Progenitor cell of endocrine pancreas (in vitro differentiated cells): ENCODE measurements around the gene AOPEP. TPM values are rescaled to one million over a fixed set of nuclear protein-coding genes. Genes with fewer than 3 reads are reported as not detected.

Experiments used
- DNase-seq: peaks from one replicate; pipeline ENCODE4 v3.0.0; 2021; ENCODE audit warnings: low spot score; ENCODE audit not compliant: unreplicated experiment
- H3K27ac Mint-ChIP-seq: 2 replicates; pipeline ENCODE4 v1.8.0; 2021; ENCODE audit warnings: mild to moderate bottlenecking, moderate library complexity, mixed read lengths
- H3K27me3 Mint-ChIP-seq: 2 replicates; pipeline ENCODE4 v1.8.0; 2021; ENCODE audit warnings: mixed read lengths
- H3K36me3 Mint-ChIP-seq: 2 replicates; pipeline ENCODE4 v1.8.0; 2022; ENCODE audit warnings: mixed read lengths; ENCODE audit not compliant: insufficient read depth
- H3K4me1 Mint-ChIP-seq: 2 replicates; pipeline ENCODE4 v1.8.0; 2021; ENCODE audit warnings: low read depth, mixed read lengths
- H3K4me3 Mint-ChIP-seq: 2 replicates; pipeline ENCODE4 v1.8.0; 2021; ENCODE audit warnings: low read depth, mild to moderate bottlenecking, moderate library complexity, mixed read lengths
- H3K9me3 Mint-ChIP-seq: 2 replicates; pipeline ENCODE4 v1.8.0; 2021; ENCODE audit warnings: low read depth, mixed read lengths
- total RNA-seq: library from RNA; stranded (reverse); gene quantifications from 2 replicates; pipeline ENCODE4 v1.2.1, GENCODE V29; 2021
- TF ChIP-seq, protein P1 (sequence below): fragments of 200-600 bp; sonication (generic); IDR thresholded peaks from one replicate; pipeline ENCODE4 v1.5.0; 2021; ENCODE audit warnings: antibody characterized with exemption, mild to moderate bottlenecking; ENCODE audit not compliant: unreplicated experiment

The AOPEP gene
- total RNA-seq, 1 donor from 2014 or later: 58.2 TPM

- no peak overlapping the region for H3K4me3 Mint-ChIP-seq
- DNase-seq: no peak
- H3K4me1 Mint-ChIP-seq: peaks cover 9% of the 10 kb centered on the region
- H3K36me3 Mint-ChIP-seq: no peaks in the 10 kb centered on the region
- TF ChIP-seq, protein P1, sequence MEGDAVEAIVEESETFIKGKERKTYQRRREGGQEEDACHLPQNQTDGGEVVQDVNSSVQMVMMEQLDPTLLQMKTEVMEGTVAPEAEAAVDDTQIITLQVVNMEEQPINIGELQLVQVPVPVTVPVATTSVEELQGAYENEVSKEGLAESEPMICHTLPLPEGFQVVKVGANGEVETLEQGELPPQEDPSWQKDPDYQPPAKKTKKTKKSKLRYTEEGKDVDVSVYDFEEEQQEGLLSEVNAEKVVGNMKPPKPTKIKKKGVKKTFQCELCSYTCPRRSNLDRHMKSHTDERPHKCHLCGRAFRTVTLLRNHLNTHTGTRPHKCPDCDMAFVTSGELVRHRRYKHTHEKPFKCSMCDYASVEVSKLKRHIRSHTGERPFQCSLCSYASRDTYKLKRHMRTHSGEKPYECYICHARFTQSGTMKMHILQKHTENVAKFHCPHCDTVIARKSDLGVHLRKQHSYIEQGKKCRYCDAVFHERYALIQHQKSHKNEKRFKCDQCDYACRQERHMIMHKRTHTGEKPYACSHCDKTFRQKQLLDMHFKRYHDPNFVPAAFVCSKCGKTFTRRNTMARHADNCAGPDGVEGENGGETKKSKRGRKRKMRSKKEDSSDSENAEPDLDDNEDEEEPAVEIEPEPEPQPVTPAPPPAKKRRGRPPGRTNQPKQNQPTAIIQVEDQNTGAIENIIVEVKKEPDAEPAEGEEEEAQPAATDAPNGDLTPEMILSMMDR: no peak
- H3K9me3 Mint-ChIP-seq: no peaks in the 10 kb centered on the region
- H3K27me3 Mint-ChIP-seq: peaks cover 4% of the 10 kb centered on the region
- H3K27ac Mint-ChIP-seq: no peak overlapping the region
Observed at GRCh38 chr9:94700445-94700844, 26.1 kb upstream of the AOPEP start.

DNA sequence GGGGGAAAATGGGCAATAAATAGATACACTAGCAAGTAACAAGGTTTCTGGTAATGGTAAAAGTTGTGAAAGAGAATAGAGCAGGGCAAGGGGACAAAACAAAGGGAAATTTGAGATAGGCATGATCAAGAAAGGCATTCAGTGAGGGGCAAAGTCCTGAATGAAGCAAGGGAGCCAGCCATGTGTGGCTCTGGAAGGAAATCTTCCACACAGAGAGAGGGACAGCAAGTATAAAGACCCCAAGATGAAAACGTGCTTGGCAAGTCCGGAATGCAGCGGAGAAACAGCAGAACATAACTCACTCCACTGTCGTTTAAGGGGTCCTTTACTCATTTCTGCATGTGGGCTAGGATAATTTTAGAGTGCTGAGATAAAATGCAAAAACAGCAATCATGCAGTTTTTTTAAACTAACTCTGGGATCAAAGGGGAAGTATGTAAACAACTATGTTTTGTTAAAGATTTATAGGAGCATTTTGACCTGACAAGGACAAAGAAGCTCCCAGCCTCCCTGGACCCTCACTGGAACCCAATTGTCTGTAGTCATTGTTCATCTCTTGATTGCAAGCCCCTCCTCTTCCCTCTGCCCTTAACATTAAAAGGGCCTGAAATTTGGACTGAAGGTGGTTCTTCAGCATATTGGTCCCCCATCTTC lies 22.9 kb upstream of the AOPEP start:
- H3K9me3 Mint-ChIP-seq: no peaks in the 10 kb centered on the region

DNA sequence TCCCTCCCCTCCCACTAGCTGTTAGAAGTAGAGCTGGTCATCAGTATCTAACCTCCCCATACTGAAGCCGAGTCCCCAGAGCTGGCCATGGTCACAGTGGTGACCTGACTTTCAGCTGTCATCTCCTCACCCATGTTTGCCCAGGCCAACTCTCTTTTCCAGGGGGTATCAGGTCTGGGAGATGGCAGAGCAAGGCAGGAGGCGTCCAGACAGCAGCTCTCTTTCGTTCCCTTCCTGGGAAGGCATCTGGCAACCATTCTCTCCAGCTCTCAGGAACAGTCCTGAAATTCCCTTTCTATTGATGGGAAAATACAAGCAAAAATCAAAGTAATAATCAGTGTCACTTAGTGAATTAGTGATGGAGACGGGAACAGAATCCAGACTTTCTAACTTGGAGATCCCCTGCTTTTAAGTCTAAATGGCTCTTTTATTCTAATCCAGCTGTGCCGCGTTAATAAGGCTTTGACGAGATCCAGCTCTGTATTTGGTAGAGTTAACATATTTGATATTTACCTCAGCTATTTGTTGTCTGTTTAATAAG lies 21.3 kb upstream of the AOPEP start:
- DNase-seq: no peak
- H3K27ac Mint-ChIP-seq: no peak overlapping the region
- no peak overlapping the region for H3K4me3 Mint-ChIP-seq
- peaks cover 5% of the 10 kb centered on the region for H3K27me3 Mint-ChIP-seq
- TF ChIP-seq, protein P1: no peak
- H3K4me1 Mint-ChIP-seq: peaks cover 6% of the 10 kb centered on the region
- no peaks in the 10 kb centered on the region for H3K36me3 Mint-ChIP-seq
- no peaks in the 10 kb centered on the region for H3K9me3 Mint-ChIP-seq

More for the DNA sequence above, 22.9 kb upstream of the AOPEP start:
- Mint-ChIP-seq H3K4me3 (no peak overlapping the region), H3K4me1 (peaks cover 6% of the 10 kb centered on the region), H3K36me3 (no peaks in the 10 kb centered on the region), H3K27me3 (peaks cover 5% of the 10 kb centered on the region), H3K27ac (no peak overlapping the region)
- TF ChIP-seq, protein P1: no peak
- DNase-seq: no peak

DNA sequence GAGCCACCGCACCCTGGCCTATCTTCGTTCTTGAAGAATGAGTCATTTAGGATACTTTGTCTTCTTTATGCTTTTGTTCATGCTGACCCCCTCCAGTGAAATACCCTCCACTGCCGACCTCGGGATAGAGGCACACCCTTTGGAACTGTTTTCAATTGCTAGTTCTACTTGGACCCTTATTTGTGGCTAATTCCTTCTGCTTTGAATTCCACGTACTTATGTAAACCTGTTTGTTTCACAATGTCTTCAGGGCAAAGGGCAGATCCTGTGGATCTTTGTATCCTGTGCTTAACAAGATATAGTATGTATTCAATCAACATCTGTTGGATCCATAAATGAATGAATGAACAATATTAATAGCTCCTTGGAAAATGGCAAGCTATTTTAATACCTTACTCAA lies 19.6 kb upstream of the AOPEP start:
- DNase-seq: no peak
- Mint-ChIP-seq H3K27me3 (peaks cover 5% of the 10 kb centered on the region), H3K4me3 (no peak overlapping the region)

GRCh38 chr9:94713436-94714215 lies 12.9 kb upstream of the AOPEP start:
- no peak for DNase-seq
- H3K9me3 Mint-ChIP-seq: no peaks in the 10 kb centered on the region
- H3K4me3 Mint-ChIP-seq: no peak overlapping the region
- H3K4me1 Mint-ChIP-seq: peaks cover under 1% of the 10 kb centered on the region
- TF ChIP-seq, protein P1: no peak
- no peak overlapping the region for H3K27ac Mint-ChIP-seq
- no peaks in the 10 kb centered on the region for H3K36me3 Mint-ChIP-seq
- H3K27me3 Mint-ChIP-seq: peaks cover 3% of the 10 kb centered on the region

More for the DNA sequence above, 19.6 kb upstream of the AOPEP start:
- Mint-ChIP-seq H3K9me3 (no peaks in the 10 kb centered on the region), H3K27ac (no peak overlapping the region), H3K36me3 (no peaks in the 10 kb centered on the region), H3K4me1 (peaks cover 6% of the 10 kb centered on the region)
- TF ChIP-seq, protein P1: no peak
